Neural cell (in vitro differentiated cells): ENCODE measurements around the gene ITPK1. TPM values are rescaled to one million over a fixed set of nuclear protein-coding genes. Genes with fewer than 3 reads are reported as not detected.

Source experiments
- H2AFZ ChIP-seq: fragments of 200-600, 300-800 bp; sonication (generic), shearing (Covaris generic); 2 replicates; pipeline ENCODE4 v1.6.0; 2014; ENCODE audit warnings: low read depth, mild to moderate bottlenecking, antibody characterized with exemption, low read length, moderate library complexity
- H3F3A ChIP-seq: fragments of 200-600 bp; shearing (Covaris generic); 2 replicates; pipeline ENCODE4 v1.6.1; 2016; ENCODE audit warnings: mild to moderate bottlenecking, moderate library complexity, mixed read lengths, antibody characterized with exemption, low read length; ENCODE audit not compliant: insufficient read depth, poor library complexity, severe bottlenecking
- H3K27ac ChIP-seq: fragments of 200-600, 300-800 bp; sonication (generic), shearing (Covaris generic); 2 replicates; pipeline ENCODE4 v1.5.1; 2014; ENCODE audit warnings: mild to moderate bottlenecking, low read length, moderate library complexity
- H3K27me3 ChIP-seq: fragments of 300-800, 200-600 bp; sonication (generic), shearing (Covaris generic); 2 replicates; pipeline ENCODE4 v1.6.0; 2014; ENCODE audit warnings: mild to moderate bottlenecking, low read depth, low read length, moderate library complexity; ENCODE audit not compliant: insufficient read depth
- H3K36me3 ChIP-seq: fragments of 300-800, 200-600 bp; sonication (generic), shearing (Covaris generic); 2 replicates; pipeline ENCODE4 v1.5.1; 2014; ENCODE audit warnings: mild to moderate bottlenecking, antibody characterized with exemption, low read length, moderate library complexity; ENCODE audit not compliant: insufficient read depth
- H3K4me2 ChIP-seq: fragments of 300-800, 200-600 bp; sonication (generic), shearing (Covaris generic); 2 replicates; pipeline ENCODE4 v1.6.0; 2014; ENCODE audit warnings: mild to moderate bottlenecking, low read length
- H3K4me3 ChIP-seq: fragments of 300-800, 200-600 bp; sonication (generic), shearing (Covaris generic); 2 replicates; pipeline ENCODE4 v1.5.1; 2014; ENCODE audit warnings: mild to moderate bottlenecking, low read length, moderate library complexity
- H3K79me2 ChIP-seq: fragments of 200-600 bp; shearing (Covaris generic); replicated peaks from 2 replicates; pipeline ENCODE4 v1.6.0; 2014; ENCODE audit warnings: mild to moderate bottlenecking, low read length, moderate library complexity; ENCODE audit not compliant: insufficient read depth
- H3K9ac ChIP-seq: fragments of 300-800, 200-600 bp; sonication (generic), shearing (Covaris generic); 2 replicates; pipeline ENCODE4 v1.6.1; 2016; ENCODE audit warnings: mild to moderate bottlenecking, low read length, mixed read lengths
- H3K9me2 ChIP-seq: fragments of 200-600 bp; shearing (Covaris generic); 2 replicates; pipeline ENCODE4 v1.6.1; 2016; ENCODE audit warnings: mild to moderate bottlenecking, low read length, mixed read lengths; ENCODE audit not compliant: insufficient read depth
- H3K9me3 ChIP-seq: fragments of 200-600, 300-800 bp; sonication (generic), shearing (Covaris generic); 2 replicates; pipeline ENCODE4 v1.6.1; 2016; ENCODE audit warnings: mild to moderate bottlenecking, mixed run types, low read length, moderate library complexity, mixed read lengths
- H4K20me1 ChIP-seq: fragments of 200-600 bp; shearing (Covaris generic); 2 replicates; pipeline ENCODE4 v1.6.1; 2016; ENCODE audit warnings: mild to moderate bottlenecking, mixed run types; ENCODE audit not compliant: insufficient read depth
- CTCF ChIP-seq: fragments of 450-650 bp; IDR thresholded peaks from 2 replicates; pipeline ENCODE4 v1.5.1; 2014; ENCODE audit warnings: antibody characterized with exemption, mild to moderate bottlenecking, moderate library complexity; ENCODE audit not compliant: poor library complexity, severe bottlenecking
- EP300 ChIP-seq: fragments of 450-650 bp; conservative IDR thresholded peaks from 2 replicates; pipeline ENCODE4 v1.6.1; 2014; ENCODE audit warnings: antibody characterized with exemption, mild to moderate bottlenecking, moderate library complexity; ENCODE audit not compliant: poor library complexity, severe bottlenecking
- EZH2 ChIP-seq: fragments of 200-600, 300-800 bp; shearing (Covaris generic), sonication (generic); IDR thresholded peaks from 2 replicates; pipeline ENCODE4 v1.6.1; 2014; ENCODE audit warnings: antibody characterized with exemption, low read length, borderline replicate concordance, mild to moderate bottlenecking; ENCODE audit not compliant: insufficient read depth, poor library complexity, severe bottlenecking
- MXI1 ChIP-seq: fragments of 450-650 bp; conservative IDR thresholded peaks from 2 replicates; pipeline ENCODE4 v1.6.1; 2014; ENCODE audit warnings: antibody characterized with exemption, mild to moderate bottlenecking; ENCODE audit not compliant: poor library complexity, severe bottlenecking
- POLR2AphosphoS5 ChIP-seq: IDR thresholded peaks from 2 replicates; pipeline ENCODE4 v1.6.1; 2012
- RAD21 ChIP-seq: fragments of 450-650 bp; conservative IDR thresholded peaks from 2 replicates; pipeline ENCODE4 v1.6.1; 2014; ENCODE audit warnings: antibody characterized with exemption, mild to moderate bottlenecking, moderate library complexity
- REST ChIP-seq: IDR thresholded peaks from 2 replicates; pipeline ENCODE4 v1.6.1; 2012; ENCODE audit warnings: borderline replicate concordance
- SMC3 ChIP-seq: fragments of 450-650 bp; conservative IDR thresholded peaks from 2 replicates; pipeline ENCODE4 v1.6.1; 2014; ENCODE audit warnings: antibody characterized with exemption, mild to moderate bottlenecking, moderate library complexity; ENCODE audit not compliant: poor library complexity
- TAF1 ChIP-seq: IDR thresholded peaks from 2 replicates; pipeline ENCODE4 v1.6.1; 2012; ENCODE audit warnings: low read depth
- polyA plus RNA-seq: library from polyadenylated mRNA; depleted of rRNA; stranded (reverse); fragments of >200 nt; gene quantifications from 2 replicates; pipeline ENCODE4 v1.2.3, GENCODE V29; 2014

Gene ITPK1
- polyA plus RNA-seq, 1 donor from 2014 or later: 65.0 TPM

- Histone ChIP-seq H2AFZ (no peak overlapping the region), H3K9ac (no peak overlapping the region), H4K20me1 (no peaks in the 10 kb centered on the region), H3K27ac (no peak overlapping the region), H3K9me2 (no peaks in the 10 kb centered on the region), H3F3A (no peaks in the 10 kb centered on the region), H3K36me3 (no peaks in the 10 kb centered on the region), H3K4me3 (no peak overlapping the region), H3K27me3 (no peaks in the 10 kb centered on the region), H3K4me2 (no peak overlapping the region), H3K79me2 (no peaks in the 10 kb centered on the region), H3K9me3 (no peaks in the 10 kb centered on the region)
- TF ChIP-seq POLR2AphosphoS5: no peak
- no peak for TF ChIP-seq TAF1
- no peak for TF ChIP-seq REST
Observed at GRCh38 chr14:93011650-93012325, 103.9 kb downstream of the ITPK1 start.

GRCh38 chr14:93011141-93011529 is 104.6 kb downstream of the ITPK1 start:
- H3F3A ChIP-seq: no peaks in the 10 kb centered on the region
- no peaks in the 10 kb centered on the region for H3K9me3 ChIP-seq
- no peaks in the 10 kb centered on the region for H3K27me3 ChIP-seq
- no peak overlapping the region for H3K4me2 ChIP-seq
- TF ChIP-seq SMC3 (no peak), EZH2 (no peak), POLR2AphosphoS5 (no peak), REST (no peak), TAF1 (no peak), RAD21 (no peak), CTCF (no peak), MXI1 (no peak), EP300 (no peak)
- H3K27ac ChIP-seq: no peak overlapping the region
- H3K9me2 ChIP-seq: no peaks in the 10 kb centered on the region
- H4K20me1 ChIP-seq: no peaks in the 10 kb centered on the region
- H2AFZ ChIP-seq: no peak overlapping the region
- peak overlapping the region; percentile 13 for H3K4me3 ChIP-seq
- no peak overlapping the region for H3K9ac ChIP-seq
- H3K79me2 ChIP-seq: no peaks in the 10 kb centered on the region
- H3K36me3 ChIP-seq: no peaks in the 10 kb centered on the region
